Upper lobe of left lung (tissue), 4 donors: ENCODE data around the gene AFAP1.

ENCODE experiments used
- CTCF ChIP-seq, 6 experiments: fragments of 450-650 bp in 4 of 6; fragments of 200-600 bp in 2 of 6; sonication (generic) in 2 of 6; IDR thresholded peaks; one replicate each; pipeline ENCODE4 v1.5.1; 2016 to 2019; ENCODE audit warnings: antibody characterized with exemption in 6 of 6
- EP300 ChIP-seq, 4 donors: sonication (generic); formaldehyde crosslinking; IDR thresholded peaks; one replicate each; pipeline ENCODE4 v1.5.1; 2017; ENCODE audit warnings: antibody characterized with exemption in 4 of 4, control low read depth in 2 of 4
- POLR2A ChIP-seq, 4 donors: fragments of 450-650 bp; IDR thresholded peaks; one replicate each; pipeline ENCODE4 v1.5.1; 2016 to 2017; ENCODE audit warnings: antibody characterized with exemption in 4 of 4, mild to moderate bottlenecking in 2 of 4
- POLR2AphosphoS5 ChIP-seq, 2 donors: sonication (generic); formaldehyde crosslinking; IDR thresholded peaks; one replicate each; pipeline ENCODE4 v1.5.1; 2017; ENCODE audit warnings: antibody characterized with exemption in 2 of 2

- TF ChIP-seq CTCF (IDR thresholded peaks at IDR 0.05) (no peak), EP300 (IDR thresholded peaks at IDR 0.05) (no peak), POLR2A (IDR thresholded peaks at IDR 0.05) (no peak), POLR2AphosphoS5 (IDR thresholded peaks at IDR 0.05) (no peak)
These were observed 39.4 kb upstream of the AFAP1 start for GRCh38 chr4:7978907-7979651.
